Activated CD4-positive, alpha-beta T cell treated with anti-CD3 and anti-CD28 coated beads, Interleukin-2, amount 10 ng/mL, durations not matched to agents 7 days and 5 days (primary cell): ENCODE results near the gene PTH1R. TPM values are rescaled to one million over a fixed set of nuclear protein-coding genes. Genes with fewer than 3 reads are reported as not detected.

Source experiments
- CTCF ChIA-PET: fragments of 350-600 bp; sonication (Branson Sonifier 250); formaldehyde crosslinking; loops from one replicate; lab custom pipeline; 2021; ENCODE audit warnings: antibody characterized with exemption; lab: Charles Lee
- POLR2A ChIA-PET: fragments of 350-600 bp; sonication (Branson Sonifier 250); formaldehyde crosslinking; loops from one replicate; lab custom pipeline; 2021; ENCODE audit warnings: antibody characterized with exemption; lab: Charles Lee
- DNase-seq: peaks from one replicate; pipeline ENCODE4 v3.0.0-alpha.2; 2020
- H3K27ac Mint-ChIP-seq: one replicate; pipeline ENCODE4 v1.8.0; 2021; ENCODE audit warnings: mild to moderate bottlenecking, moderate library complexity, mixed read lengths
- H3K27me3 Mint-ChIP-seq: one replicate; pipeline ENCODE4 v1.8.0; 2021; ENCODE audit warnings: mixed read lengths
- H3K36me3 Mint-ChIP-seq: one replicate; pipeline ENCODE4 v1.8.0; 2021; ENCODE audit warnings: low read depth, mixed read lengths
- H3K4me1 Mint-ChIP-seq: one replicate; pipeline ENCODE4 v1.8.0; 2021; ENCODE audit warnings: mixed read lengths
- H3K4me3 Mint-ChIP-seq: one replicate; pipeline ENCODE4 v1.8.0; 2021; ENCODE audit warnings: mild to moderate bottlenecking, moderate library complexity, mixed read lengths
- H3K9me3 Mint-ChIP-seq: one replicate; pipeline ENCODE4 v1.8.0; 2021; ENCODE audit warnings: mixed read lengths
- total RNA-seq, 2 experiments: library from RNA; stranded (reverse); gene quantifications; one replicate each; pipeline ENCODE4 v1.2.3, GENCODE V29; 2021

Gene PTH1R
- total RNA-seq, 2 experiments from 2014 or later = not detected

GRCh38 chr3:46928282-46928681 lies 50.8 kb downstream of the PTH1R start:
- H3K4me3 Mint-ChIP-seq = no peak overlapping the region
- H3K36me3 Mint-ChIP-seq = peaks cover 53% of the 10 kb centered on the region
- ChIA-PET POLR2A (interaction anchor here (0.7 kb wide), 1 partner anchor 398 kb away, joined by 3 read pairs; no protein-coding TSS in a partner anchor), CTCF (interaction anchor here (0.7 to 3.5 kb wide), 6 partner anchors 20 to 232 kb away, joined by 3 to 11 read pairs (median 3); no protein-coding TSS in a partner anchor)
- peaks cover 12% of the 10 kb centered on the region for H3K9me3 Mint-ChIP-seq
- DNase-seq = no peak
- peaks cover 77% of the 10 kb centered on the region for H3K4me1 Mint-ChIP-seq
- H3K27me3 Mint-ChIP-seq = no peaks in the 10 kb centered on the region
- peak overlapping the region; percentile 59 for H3K27ac Mint-ChIP-seq

GRCh38 chr3:46929324-46929723 lies 51.8 kb downstream of the PTH1R start:
- peak overlapping the region; percentile 62 for H3K27ac Mint-ChIP-seq
- ChIA-PET POLR2A (no interaction called here), CTCF (interaction anchor here (1.3 to 3.5 kb wide), 4 partner anchors 13 to 21 kb away, joined by 3 to 11 read pairs (median 6); no protein-coding TSS in a partner anchor)
- H3K27me3 Mint-ChIP-seq = no peaks in the 10 kb centered on the region
- H3K36me3 Mint-ChIP-seq = peaks cover 44% of the 10 kb centered on the region
- DNase-seq = no peak
- peaks cover 12% of the 10 kb centered on the region for H3K9me3 Mint-ChIP-seq
- H3K4me3 Mint-ChIP-seq = no peak overlapping the region
- peaks cover 77% of the 10 kb centered on the region for H3K4me1 Mint-ChIP-seq

GRCh38 chr3:46930166-46930944 lies 52.8 kb downstream of the PTH1R start:
- Mint-ChIP-seq H3K36me3 (peaks cover 41% of the 10 kb centered on the region), H3K27me3 (no peaks in the 10 kb centered on the region), H3K4me3 (no peak overlapping the region), H3K27ac (no peak overlapping the region), H3K9me3 (peaks cover 12% of the 10 kb centered on the region), H3K4me1 (peaks cover 79% of the 10 kb centered on the region)
- ChIA-PET CTCF (interaction anchor here (0.5 to 2.3 kb wide), 8 partner anchors 12 to 453 kb away, joined by 3 to 8 read pairs (median 3); partner anchors contain the start of gene SETD2), POLR2A (no interaction called here)
- no peak for DNase-seq

- CTCF ChIA-PET = interaction anchor here (0.5 to 2.3 kb wide), 5 partner anchors 17 to 176 kb away, joined by 3 to 8 read pairs (median 4); no protein-coding TSS in a partner anchor
- POLR2A ChIA-PET = no interaction called here
These were observed 53.5 kb downstream of the PTH1R start for GRCh38 chr3:46930945-46931403.

GRCh38 chr3:46931631-46932331 lies 54.3 kb downstream of the PTH1R start:
- Mint-ChIP-seq H3K9me3 (peaks cover 12% of the 10 kb centered on the region), H3K27me3 (no peaks in the 10 kb centered on the region), H3K4me3 (peak overlapping the region; percentile 5), H3K36me3 (peaks cover 43% of the 10 kb centered on the region), H3K4me1 (peaks cover 65% of the 10 kb centered on the region), H3K27ac (peak overlapping the region; percentile 76)
- ChIA-PET POLR2A (no interaction called here), CTCF (interaction anchor here (1.3 to 4.1 kb wide), 3 partner anchors 14 to 18 kb away, joined by 7 to 21 read pairs (median 8); no protein-coding TSS in a partner anchor)
- DNase-seq = no peak

More at GRCh38 chr3:46930945-46931403, 53.5 kb downstream of the PTH1R start:
- Mint-ChIP-seq H3K4me3 (no peak overlapping the region), H3K36me3 (peaks cover 43% of the 10 kb centered on the region), H3K9me3 (peaks cover 12% of the 10 kb centered on the region), H3K27ac (peak overlapping the region; percentile 76), H3K27me3 (no peaks in the 10 kb centered on the region), H3K4me1 (peaks cover 73% of the 10 kb centered on the region)
- no peak for DNase-seq

GRCh38 chr3:46932455-46933225 lies 55.1 kb downstream of the PTH1R start:
- peaks cover 12% of the 10 kb centered on the region for H3K9me3 Mint-ChIP-seq
- H3K27me3 Mint-ChIP-seq = no peaks in the 10 kb centered on the region
- peaks cover 38% of the 10 kb centered on the region for H3K36me3 Mint-ChIP-seq
- DNase-seq = no peak
- peak overlapping the region; percentile 76 for H3K27ac Mint-ChIP-seq
- no peak overlapping the region for H3K4me3 Mint-ChIP-seq
- peaks cover 57% of the 10 kb centered on the region for H3K4me1 Mint-ChIP-seq
- ChIA-PET POLR2A (no interaction called here), CTCF (interaction anchor here (0.8 to 4.1 kb wide), 6 partner anchors 9 to 548 kb away, joined by 3 to 21 read pairs (median 4); no protein-coding TSS in a partner anchor)

GRCh38 chr3:46933261-46933660 lies 55.7 kb downstream of the PTH1R start:
- Mint-ChIP-seq H3K4me3 (no peak overlapping the region), H3K27ac (no peak overlapping the region), H3K9me3 (peaks cover 11% of the 10 kb centered on the region), H3K36me3 (peaks cover 39% of the 10 kb centered on the region), H3K27me3 (no peaks in the 10 kb centered on the region), H3K4me1 (peaks cover 56% of the 10 kb centered on the region)
- ChIA-PET POLR2A (no interaction called here), CTCF (interaction anchor here (0.8 to 4.1 kb wide), 6 partner anchors 9 to 548 kb away, joined by 3 to 21 read pairs (median 4); no protein-coding TSS in a partner anchor)
- no peak for DNase-seq

- ChIA-PET POLR2A (no interaction called here), CTCF (interaction anchor here (1.1 to 4.1 kb wide), 6 partner anchors 11 to 360 kb away, joined by 3 to 21 read pairs (median 6); no protein-coding TSS in a partner anchor)
- DNase-seq = no peak
- no peak overlapping the region for H3K27ac Mint-ChIP-seq
- H3K4me1 Mint-ChIP-seq = peaks cover 53% of the 10 kb centered on the region
- no peak overlapping the region for H3K4me3 Mint-ChIP-seq
- peaks cover 4% of the 10 kb centered on the region for H3K9me3 Mint-ChIP-seq
- no peaks in the 10 kb centered on the region for H3K27me3 Mint-ChIP-seq
- peaks cover 34% of the 10 kb centered on the region for H3K36me3 Mint-ChIP-seq
These were observed 56.6 kb downstream of the PTH1R start for GRCh38 chr3:46934072-46934471.

DNA sequence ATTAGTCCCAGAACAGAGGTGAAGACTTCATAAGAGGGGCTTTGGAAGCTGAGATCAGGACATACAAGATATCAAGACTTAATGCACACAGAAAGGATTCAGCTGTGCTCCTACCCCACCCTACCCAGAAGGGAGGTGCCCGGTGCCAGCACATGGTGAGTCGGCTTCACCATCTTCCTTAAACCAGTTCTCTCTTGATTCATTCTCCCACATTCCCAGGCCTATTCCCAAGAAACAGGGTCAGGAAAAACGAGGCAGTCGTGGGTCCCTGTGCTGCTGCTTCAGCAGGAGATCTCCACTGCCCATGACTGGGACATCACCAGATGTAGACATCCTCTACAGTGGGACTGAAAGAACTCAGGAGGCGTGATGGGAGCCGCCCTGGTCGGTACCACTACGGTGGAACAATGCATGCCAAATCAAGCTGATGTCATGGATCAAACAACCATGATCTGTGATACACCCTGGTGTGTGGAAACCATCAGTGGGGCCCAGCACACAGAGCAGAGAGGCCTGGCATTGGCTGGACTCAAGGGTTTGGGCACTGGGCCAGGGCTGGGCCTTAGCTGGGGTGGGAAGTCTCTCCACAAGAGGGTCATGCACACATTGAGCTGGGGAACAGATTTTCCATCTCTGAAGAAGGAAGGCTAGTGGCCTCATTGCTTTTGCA lies 57.1 kb downstream of the PTH1R start:
- POLR2A ChIA-PET = no interaction called here
- Mint-ChIP-seq H3K4me3 (no peak overlapping the region), H3K36me3 (peaks cover 33% of the 10 kb centered on the region), H3K27ac (no peak overlapping the region), H3K27me3 (no peaks in the 10 kb centered on the region), H3K9me3 (no peaks in the 10 kb centered on the region), H3K4me1 (peaks cover 52% of the 10 kb centered on the region)
- DNase-seq = no peak
- CTCF ChIA-PET = interaction anchor here (1.1 to 4.1 kb wide), 5 partner anchors 8 to 25 kb away, joined by 3 to 21 read pairs (median 6); no protein-coding TSS in a partner anchor

GRCh38 chr3:46935168-46935858 lies 57.8 kb downstream of the PTH1R start:
- no peaks in the 10 kb centered on the region for H3K9me3 Mint-ChIP-seq
- DNase-seq = no peak
- no peak overlapping the region for H3K27ac Mint-ChIP-seq
- POLR2A ChIA-PET = no interaction called here
- peaks cover 35% of the 10 kb centered on the region for H3K36me3 Mint-ChIP-seq
- H3K27me3 Mint-ChIP-seq = no peaks in the 10 kb centered on the region
- CTCF ChIA-PET = interaction anchor here (0.6 to 4.1 kb wide), 6 partner anchors 9 to 1114 kb away, joined by 3 to 21 read pairs (median 6); no protein-coding TSS in a partner anchor
- no peak overlapping the region for H3K4me3 Mint-ChIP-seq
- peaks cover 56% of the 10 kb centered on the region for H3K4me1 Mint-ChIP-seq

DNA sequence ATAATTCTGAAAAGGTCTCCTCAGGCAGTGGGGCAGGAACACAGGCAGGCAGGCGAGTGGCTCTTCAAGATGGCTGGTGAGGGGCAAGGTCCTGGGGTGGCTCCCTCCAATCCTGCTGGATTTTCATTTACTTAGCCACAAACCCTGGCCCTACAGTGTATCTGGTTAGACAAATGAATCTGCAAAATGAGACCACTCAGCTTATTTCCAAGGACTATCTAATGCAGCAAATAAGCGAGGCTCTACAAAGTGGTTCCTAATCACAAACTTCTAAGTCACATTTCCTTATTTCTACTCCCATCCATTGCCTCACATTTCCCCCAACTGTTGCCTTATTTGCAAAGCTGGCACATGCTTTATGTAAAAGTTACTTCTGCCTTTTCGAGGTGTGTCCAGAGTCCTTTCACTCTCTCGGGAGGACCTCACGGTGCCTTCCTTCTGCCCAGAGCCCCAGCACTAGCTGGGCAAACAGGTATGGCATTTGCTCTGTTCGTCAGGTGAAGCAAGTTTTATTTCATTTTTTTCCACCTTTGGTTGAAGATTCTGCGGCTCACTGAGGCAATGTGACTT lies 58.6 kb downstream of the PTH1R start:
- CTCF ChIA-PET = interaction anchor here (0.6 to 4.1 kb wide), 6 partner anchors 9 to 1114 kb away, joined by 3 to 21 read pairs (median 4); no protein-coding TSS in a partner anchor
- Mint-ChIP-seq H3K27me3 (no peaks in the 10 kb centered on the region), H3K27ac (no peak overlapping the region), H3K9me3 (no peaks in the 10 kb centered on the region), H3K4me3 (no peak overlapping the region), H3K4me1 (peaks cover 53% of the 10 kb centered on the region), H3K36me3 (peaks cover 32% of the 10 kb centered on the region)
- DNase-seq = no peak
- POLR2A ChIA-PET = no interaction called here
